ENCODE data around the gene INHBC. TPM values are rescaled to one million over a fixed set of nuclear protein-coding genes. Genes with fewer than 3 reads are reported as not detected.

The INHBC gene
- total RNA-seq, 1 experiment from 2014 or later, result not detected

GRCh38 chr12:57471661-57472060, 37.1 kb downstream of the INHBC start:
- BruUV-seq (replicated peaks), result no TSS peak
- Histone ChIP-seq H3K27me3 (ENCODE audit: low read length) (peaks cover 82% of the 10 kb centered on the region), H3K79me2 (ENCODE audit: low read length) (no peaks in the 10 kb centered on the region), H4K20me1 (ENCODE audit: low read length) (no peaks in the 10 kb centered on the region), H3K4me3 (ENCODE audit: low read length) (no peak overlapping the region), H3K9me3 (ENCODE audit: low read length) (no peaks in the 10 kb centered on the region), H3K4me1 (ENCODE audit: insufficient read depth, low read length) (no peaks in the 10 kb centered on the region), H3K9ac (ENCODE audit: low read length) (no peak overlapping the region), H3K4me2 (ENCODE audit: low read length) (no peak overlapping the region), H2AFZ (ENCODE audit: low read length) (no peak overlapping the region), H3F3A (ENCODE audit: low read length, unreplicated experiment) (no peaks in the 10 kb centered on the region), H3K27ac (ENCODE audit: low read length) (no peak overlapping the region), H3K9me2 (replicated peaks; ENCODE audit: low read length) (no peaks in the 10 kb centered on the region), H3K36me3 (ENCODE audit: low read depth, low read length) (no peaks in the 10 kb centered on the region)
- DNase-seq, result no peak
- ChIA-PET POLR2A (ENCODE audit: unreplicated experiment) (no interaction called here), CTCF (no interaction called here)
- ATAC-seq, result no peak
- TF ChIP-seq EZH2 (IDR thresholded peaks at IDR 0.05; ENCODE audit: low read length, unreplicated experiment), result no peak
- intact Hi-C loops (cut with micrococcal nuclease), result no loop called here

- TF ChIP-seq CTCF (conservative IDR thresholded peaks at IDR 0.05; ENCODE audit: low read depth, low read length) (no peak), EZH2 (IDR thresholded peaks at IDR 0.05; ENCODE audit: low read length, unreplicated experiment) (no peak), EZH2phosphoT487 (IDR thresholded peaks at IDR 0.05; ENCODE audit: borderline replicate concordance, low read length) (no peak)
- Histone ChIP-seq H2AFZ (ENCODE audit: low read length) (no peak overlapping the region), H3K4me3 (ENCODE audit: low read length) (no peak overlapping the region), H3K9me3 (ENCODE audit: low read length) (no peaks in the 10 kb centered on the region), H3K36me3 (ENCODE audit: low read depth, low read length) (no peaks in the 10 kb centered on the region), H3F3A (ENCODE audit: low read length, unreplicated experiment) (no peaks in the 10 kb centered on the region), H4K20me1 (ENCODE audit: low read length) (no peaks in the 10 kb centered on the region), H3K4me1 (ENCODE audit: insufficient read depth, low read length) (no peaks in the 10 kb centered on the region), H3K9ac (ENCODE audit: low read length) (no peak overlapping the region), H3K27ac (ENCODE audit: low read length) (no peak overlapping the region), H3K9me2 (replicated peaks; ENCODE audit: low read length) (no peaks in the 10 kb centered on the region), H3K27me3 (ENCODE audit: low read length) (peaks cover 78% of the 10 kb centered on the region), H3K4me2 (ENCODE audit: low read length) (no peak overlapping the region), H3K79me2 (ENCODE audit: low read length) (no peaks in the 10 kb centered on the region)
- ChIA-PET POLR2A (ENCODE audit: unreplicated experiment) (no interaction called here), CTCF (no interaction called here)
- ATAC-seq (no peak), DNase-seq (no peak)
- BruUV-seq (replicated peaks), result no TSS peak
- intact Hi-C loops (cut with micrococcal nuclease), result no loop called here
Observed at GRCh38 chr12:57472391-57472790, 37.8 kb downstream of the INHBC start.

- Histone ChIP-seq H3K4me1 (ENCODE audit: insufficient read depth, low read length) (no peaks in the 10 kb centered on the region), H3K4me3 (ENCODE audit: low read length) (no peak overlapping the region), H3K36me3 (ENCODE audit: low read depth, low read length) (no peaks in the 10 kb centered on the region), H2AFZ (ENCODE audit: low read length) (no peak overlapping the region), H3K9ac (ENCODE audit: low read length) (no peak overlapping the region), H3K4me2 (ENCODE audit: low read length) (no peak overlapping the region), H3K27me3 (ENCODE audit: low read length) (peaks cover 68% of the 10 kb centered on the region), H4K20me1 (ENCODE audit: low read length) (no peaks in the 10 kb centered on the region), H3K79me2 (ENCODE audit: low read length) (no peaks in the 10 kb centered on the region), H3F3A (ENCODE audit: low read length, unreplicated experiment) (no peaks in the 10 kb centered on the region), H3K9me2 (replicated peaks; ENCODE audit: low read length) (no peaks in the 10 kb centered on the region), H3K9me3 (ENCODE audit: low read length) (no peaks in the 10 kb centered on the region), H3K27ac (ENCODE audit: low read length) (no peak overlapping the region)
- ChIA-PET POLR2A (ENCODE audit: unreplicated experiment) (no interaction called here), CTCF (no interaction called here)
- no TSS peak for BruUV-seq (replicated peaks)
- DNase-seq (no peak), ATAC-seq (no peak)
- intact Hi-C loops (cut with micrococcal nuclease), result no loop called here
- no peak for TF ChIP-seq CTCF (conservative IDR thresholded peaks at IDR 0.05; ENCODE audit: low read depth, low read length)
- TF ChIP-seq EZH2 (IDR thresholded peaks at IDR 0.05; ENCODE audit: low read length, unreplicated experiment), result no peak
- no peak for TF ChIP-seq EZH2phosphoT487 (IDR thresholded peaks at IDR 0.05; ENCODE audit: borderline replicate concordance, low read length)
Observed at GRCh38 chr12:57473392-57473791, 38.8 kb downstream of the INHBC start.

Data from PC-3 (cell line).